PC-9 (cell line): Measurements from ENCODE around the gene HSPG2. TPM values are rescaled to one million over a fixed set of nuclear protein-coding genes. Genes with fewer than 3 reads are reported as not detected.

Experiments
- BruUV-seq: library from RNA; stranded (reverse); fragments of 400-500 nt; replicated peaks from 2 replicates; lab custom pipeline; 2021; lab: Mats Ljungman, UMichigan
- CTCF ChIA-PET: fragments of 300-600 bp; sonication (Branson Sonifier 250); formaldehyde crosslinking; loops from one replicate; lab custom pipeline; 2022; ENCODE audit warnings: antibody characterized with exemption; lab: Charles Lee
- POLR2A ChIA-PET: fragments of 300-600 bp; sonication (Branson Sonifier 250); formaldehyde crosslinking; loops from one replicate; lab custom pipeline; 2022; ENCODE audit warnings: antibody characterized with exemption; ENCODE audit not compliant: unreplicated experiment; lab: Charles Lee
- DNase-seq, 2 experiments: peaks; one replicate each; pipeline versions ENCODE4 v3.0.0 to v3.0.0-alpha.2; 2015 to 2022; ENCODE audit warnings: mixed read lengths in 1 of 2
- H2AFZ ChIP-seq: fragments of 200-600 bp; sonication (generic); 2 replicates; pipeline ENCODE4 v1.8.1; 2017; ENCODE audit warnings: antibody characterized with exemption
- H3F3A ChIP-seq: fragments of 200-600 bp; sonication (generic); 2 replicates; pipeline ENCODE4 v1.8.1; 2017; ENCODE audit warnings: antibody characterized with exemption, mild to moderate bottlenecking, low read depth; ENCODE audit not compliant: insufficient read depth
- H3K27ac ChIP-seq: fragments of 200-600 bp; sonication (generic); 2 replicates; pipeline ENCODE4 v1.6.1; 2016; ENCODE audit warnings: mixed run types
- H3K27me3 ChIP-seq: fragments of 200-600 bp; sonication (generic); 2 replicates; pipeline ENCODE4 v1.6.1; 2016; ENCODE audit warnings: low read depth, mixed run types; ENCODE audit not compliant: insufficient read depth
- H3K36me3 ChIP-seq: fragments of 200-600 bp; sonication (generic); 2 replicates; pipeline ENCODE4 v1.6.1; 2016; ENCODE audit warnings: low read depth, mixed run types
- H3K4me1 ChIP-seq: fragments of 200-600 bp; sonication (generic); replicated peaks from 2 replicates; pipeline ENCODE4 v1.6.1; 2016; ENCODE audit warnings: mixed run types; ENCODE audit not compliant: insufficient read depth
- H3K4me2 ChIP-seq: fragments of 200-600 bp; sonication (generic); 2 replicates; pipeline ENCODE4 v1.6.1; 2017; ENCODE audit warnings: mixed run types
- H3K4me3 ChIP-seq: fragments of 200-600 bp; sonication (generic); 2 replicates; pipeline ENCODE4 v1.6.1; 2016; ENCODE audit warnings: mixed run types
- H3K79me2 ChIP-seq: fragments of 200-600 bp; sonication (generic); 2 replicates; pipeline ENCODE4 v1.6.1; 2017; ENCODE audit warnings: low read depth, mixed run types
- H3K9me2 ChIP-seq: fragments of 200-600 bp; sonication (generic); 2 replicates; pipeline ENCODE4 v1.8.1; 2017; ENCODE audit warnings: mild to moderate bottlenecking; ENCODE audit not compliant: insufficient read depth
- H3K9me3 ChIP-seq: fragments of 200-600 bp; sonication (generic); 2 replicates; pipeline ENCODE4 v1.8.1; 2016; ENCODE audit warnings: low read depth; ENCODE audit not compliant: insufficient read depth
- H4K20me1 ChIP-seq: fragments of 200-600 bp; sonication (generic); 2 replicates; pipeline ENCODE4 v1.8.1; 2017; ENCODE audit not compliant: insufficient read depth
- EZH2 ChIP-seq: fragments of 200-600 bp; sonication (generic); IDR thresholded peaks from 2 replicates; pipeline ENCODE4 v1.8.0; 2017; ENCODE audit warnings: antibody characterized with exemption, low read depth
- intact Hi-C: fragments of 100-400 bp; cut with micrococcal nuclease; formaldehyde crosslinking; loops from one replicate; pipeline ENCODE4 v1.10.0; 2022; ENCODE audit not compliant: unreplicated experiment
- total RNA-seq: library from RNA; stranded (reverse); gene quantifications from 2 replicates; pipeline ENCODE4 v1.2.3, GENCODE V29; 2021
- TF ChIP-seq, protein P1 (sequence below): fragments of 200-600 bp; sonication (generic); conservative IDR thresholded peaks from 2 replicates; pipeline ENCODE4 v1.6.1; 2017; ENCODE audit warnings: mixed run types, antibody characterized with exemption, mild to moderate bottlenecking, moderate library complexity

HSPG2 gene
- total RNA-seq, 1 experiment from 2014 or later: 126 TPM

DNA sequence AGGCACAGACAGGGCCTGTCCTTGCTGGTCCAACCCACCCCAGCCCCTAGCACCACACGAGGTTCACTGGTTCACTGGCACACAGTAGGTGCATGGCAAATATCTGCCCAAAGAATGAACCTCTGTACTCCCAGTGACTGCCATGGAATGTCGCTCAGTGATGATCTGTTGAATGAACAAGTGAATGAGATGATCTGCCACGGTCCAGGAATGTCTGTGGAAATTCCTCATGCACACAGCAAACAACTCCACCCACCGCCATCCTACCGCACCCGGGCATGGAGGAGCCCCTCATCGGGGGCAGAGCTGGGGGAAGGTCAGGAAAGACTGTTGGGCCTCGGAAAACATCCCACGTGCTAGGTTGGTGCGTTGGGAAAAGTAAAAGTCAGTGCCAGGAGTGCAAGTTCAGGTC lies 1.7 kb downstream of the HSPG2 start:
- no TSS peak for BruUV-seq
- no peak overlapping the region for H3K27ac ChIP-seq
- H4K20me1 ChIP-seq: no peaks in the 10 kb centered on the region
- no peak for DNase-seq
- peaks cover 65% of the 10 kb centered on the region for H3K4me1 ChIP-seq
- TF ChIP-seq, protein P1, sequence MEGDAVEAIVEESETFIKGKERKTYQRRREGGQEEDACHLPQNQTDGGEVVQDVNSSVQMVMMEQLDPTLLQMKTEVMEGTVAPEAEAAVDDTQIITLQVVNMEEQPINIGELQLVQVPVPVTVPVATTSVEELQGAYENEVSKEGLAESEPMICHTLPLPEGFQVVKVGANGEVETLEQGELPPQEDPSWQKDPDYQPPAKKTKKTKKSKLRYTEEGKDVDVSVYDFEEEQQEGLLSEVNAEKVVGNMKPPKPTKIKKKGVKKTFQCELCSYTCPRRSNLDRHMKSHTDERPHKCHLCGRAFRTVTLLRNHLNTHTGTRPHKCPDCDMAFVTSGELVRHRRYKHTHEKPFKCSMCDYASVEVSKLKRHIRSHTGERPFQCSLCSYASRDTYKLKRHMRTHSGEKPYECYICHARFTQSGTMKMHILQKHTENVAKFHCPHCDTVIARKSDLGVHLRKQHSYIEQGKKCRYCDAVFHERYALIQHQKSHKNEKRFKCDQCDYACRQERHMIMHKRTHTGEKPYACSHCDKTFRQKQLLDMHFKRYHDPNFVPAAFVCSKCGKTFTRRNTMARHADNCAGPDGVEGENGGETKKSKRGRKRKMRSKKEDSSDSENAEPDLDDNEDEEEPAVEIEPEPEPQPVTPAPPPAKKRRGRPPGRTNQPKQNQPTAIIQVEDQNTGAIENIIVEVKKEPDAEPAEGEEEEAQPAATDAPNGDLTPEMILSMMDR: no peak
- no peak for TF ChIP-seq EZH2
- CTCF ChIA-PET: no interaction called here
- POLR2A ChIA-PET: interaction anchor here (0.7 kb wide), 1 partner anchor 22 kb away, joined by 6 read pairs; no protein-coding TSS in a partner anchor
- H3K4me2 ChIP-seq: peak overlapping the region; percentile 94
- H3K9me3 ChIP-seq: no peaks in the 10 kb centered on the region
- peaks cover 28% of the 10 kb centered on the region for H3F3A ChIP-seq
- H3K36me3 ChIP-seq: no peaks in the 10 kb centered on the region
- intact Hi-C loops: loop anchor here (5.0 to 10.0 kb wide), 2 partner anchors 63 to 151 kb away; partner anchors contain the start of gene USP48
- no peak overlapping the region; the same call in 1 of the 2 replicates for H3K4me3 ChIP-seq
- no peaks in the 10 kb centered on the region for H3K9me2 ChIP-seq
- H2AFZ ChIP-seq: no peak overlapping the region
- no peaks in the 10 kb centered on the region for H3K27me3 ChIP-seq
- H3K79me2 ChIP-seq: peaks cover 32% of the 10 kb centered on the region

DNA sequence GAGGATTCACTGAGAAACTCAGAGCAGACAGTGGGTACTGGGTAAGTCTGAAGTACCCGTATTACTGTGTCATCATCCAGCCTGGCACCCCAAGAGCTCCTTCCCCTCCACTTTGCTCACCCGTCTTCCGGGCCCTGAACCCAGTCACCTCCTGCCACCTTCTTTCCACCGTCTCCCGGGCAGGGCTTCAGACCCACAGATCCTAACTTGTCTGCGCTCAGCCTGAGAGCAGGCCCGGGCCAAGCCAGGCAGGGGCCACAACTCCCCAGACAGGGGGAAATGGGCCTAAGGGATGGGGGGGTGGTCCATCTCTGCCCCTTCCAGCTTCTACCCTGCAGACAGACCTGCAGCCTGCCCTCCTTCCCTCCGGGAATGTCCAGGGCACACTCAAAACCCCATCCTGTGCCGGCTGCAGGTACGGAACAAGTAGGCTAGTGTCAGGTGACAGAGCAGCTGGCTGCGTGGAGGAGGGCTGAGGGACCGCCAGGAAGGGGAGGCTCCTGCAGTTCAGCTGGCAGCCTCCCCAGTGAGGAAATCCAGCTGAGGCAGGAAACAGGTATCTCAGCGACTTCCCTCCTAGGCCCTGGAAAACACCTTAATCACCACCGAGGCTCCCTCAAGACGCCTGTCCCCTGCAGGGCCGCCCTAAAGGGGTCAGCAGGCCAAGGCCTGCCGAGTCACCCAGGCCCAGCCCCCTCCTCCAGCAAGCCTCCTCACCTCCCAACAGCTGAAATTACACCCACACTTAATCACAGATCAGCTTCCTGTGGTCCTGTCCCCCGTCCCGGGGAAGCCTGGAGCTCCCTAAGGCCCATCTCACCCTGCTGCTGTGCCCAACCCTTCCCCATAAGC lies 3.5 kb downstream of the HSPG2 start:
- DNase-seq: peak in 1 of 2 experiments; percentile 69
- no peaks in the 10 kb centered on the region for H3K27me3 ChIP-seq
- intact Hi-C loops: loop anchor here (10.0 kb wide), 1 partner anchor 149 kb away; the partner anchor contains the start of gene USP48
- no peak overlapping the region for H3K4me3 ChIP-seq
- H3K27ac ChIP-seq: peak overlapping the region; percentile 26
- peaks cover 57% of the 10 kb centered on the region for H3K4me1 ChIP-seq
- H3K9me2 ChIP-seq: no peaks in the 10 kb centered on the region
- H4K20me1 ChIP-seq: no peaks in the 10 kb centered on the region
- no peaks in the 10 kb centered on the region for H3K9me3 ChIP-seq
- H2AFZ ChIP-seq: no peak overlapping the region
- TF ChIP-seq, protein P1: no peak
- no peak for TF ChIP-seq EZH2
- POLR2A ChIA-PET: no interaction called here
- H3K36me3 ChIP-seq: no peaks in the 10 kb centered on the region
- peaks cover 20% of the 10 kb centered on the region for H3F3A ChIP-seq
- H3K79me2 ChIP-seq: peaks cover 37% of the 10 kb centered on the region
- H3K4me2 ChIP-seq: peak overlapping the region; percentile 31
- no TSS peak for BruUV-seq
- CTCF ChIA-PET: no interaction called here

DNA sequence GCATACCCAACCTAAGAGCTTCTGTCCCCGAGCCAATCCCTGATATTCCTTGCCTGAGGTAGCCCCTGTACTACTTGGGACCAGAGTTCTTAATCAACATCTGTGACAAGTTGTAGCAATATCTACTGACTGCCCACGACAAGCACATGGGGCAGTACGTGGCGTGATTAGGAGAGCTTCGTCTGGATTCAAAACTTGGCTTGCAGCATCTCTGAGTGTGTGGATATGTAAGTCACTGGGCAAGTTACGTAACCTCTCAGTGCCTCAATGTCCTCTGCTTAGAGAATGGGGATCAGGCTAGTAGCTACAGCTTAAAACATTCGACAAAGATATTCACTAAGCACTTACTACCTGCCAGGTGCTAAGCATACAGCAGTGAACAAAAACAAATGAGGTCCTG lies 5.0 kb downstream of the HSPG2 start:
- Histone ChIP-seq H3K79me2 (peaks cover 37% of the 10 kb centered on the region), H3K4me3 (no peak overlapping the region), H3K9me3 (no peaks in the 10 kb centered on the region), H2AFZ (no peak overlapping the region), H3K9me2 (no peaks in the 10 kb centered on the region), H3K36me3 (no peaks in the 10 kb centered on the region), H3F3A (peaks cover 20% of the 10 kb centered on the region), H4K20me1 (no peaks in the 10 kb centered on the region), H3K27ac (peak overlapping the region; percentile 87), H3K27me3 (no peaks in the 10 kb centered on the region), H3K4me2 (peak overlapping the region; percentile 69), H3K4me1 (peaks cover 54% of the 10 kb centered on the region)
- DNase-seq: no peak
- CTCF ChIA-PET: no interaction called here
- POLR2A ChIA-PET: no interaction called here
- no TSS peak for BruUV-seq
- TF ChIP-seq, protein P1: no peak
- TF ChIP-seq EZH2: no peak
- intact Hi-C loops: loop anchor here (10.0 kb wide), 1 partner anchor 147 kb away; the partner anchor contains the start of gene USP48
